ENCODE results near the gene BARHL2.

GRCh38 chr1:90714521-90714951 lies 2.6 kb downstream of the BARHL2 start:
- TF ChIP-seq CTCF (IDR thresholded peaks at IDR 0.05): no peak
- no peak for TF ChIP-seq POLR2A (IDR thresholded peaks at IDR 0.05)
- TF ChIP-seq POLR2AphosphoS5 (IDR thresholded peaks at IDR 0.05): no peak
- no peak for TF ChIP-seq EP300 (IDR thresholded peaks at IDR 0.05; ENCODE audit: low read depth)
